H9 (cell line): ENCODE data around the gene RHOA. TPM values are rescaled to one million over a fixed set of nuclear protein-coding genes. Genes with fewer than 3 reads are reported as not detected.

Experiments
- DNase-seq: peaks from one replicate; pipeline ENCODE4 v3.0.0-alpha.2; 2017
- H2AFZ ChIP-seq: one replicate; pipeline ENCODE4 v1.6.1; 2013; ENCODE audit warnings: mild to moderate bottlenecking, low read length, control low read depth, moderate library complexity
- H2AK5ac ChIP-seq: 2 replicates; pipeline ENCODE4 v1.6.1; 2013; ENCODE audit warnings: low read length, control low read depth, mixed read lengths; ENCODE audit not compliant: insufficient read length
- H2BK120ac ChIP-seq: one replicate; pipeline ENCODE4 v1.6.1; 2013; ENCODE audit warnings: low read depth, mild to moderate bottlenecking, low read length, control low read depth, inconsistent platforms; ENCODE audit not compliant: poor library complexity, severe bottlenecking
- H2BK12ac ChIP-seq: 2 replicates; pipeline ENCODE4 v1.6.1; 2013; ENCODE audit warnings: low read length, control low read depth, mixed read lengths, low read depth; ENCODE audit not compliant: insufficient read length
- H2BK15ac ChIP-seq: 2 replicates; pipeline ENCODE4 v1.6.1; 2013; ENCODE audit warnings: low read depth, low read length, control low read depth
- H2BK20ac ChIP-seq: one replicate; pipeline ENCODE4 v1.6.1; 2013; ENCODE audit warnings: low read depth, mild to moderate bottlenecking, low read length, control low read depth, inconsistent platforms; ENCODE audit not compliant: poor library complexity, severe bottlenecking
- H2BK5ac ChIP-seq: 2 replicates; pipeline ENCODE4 v1.6.1; 2013; ENCODE audit warnings: low read length, control low read depth, mixed read lengths; ENCODE audit not compliant: insufficient read length
- H3K14ac ChIP-seq: 2 replicates; pipeline ENCODE4 v1.6.1; 2013; ENCODE audit warnings: low read length, control low read depth; ENCODE audit not compliant: insufficient read depth
- H3K18ac ChIP-seq: 2 replicates; pipeline ENCODE4 v1.6.1; 2013; ENCODE audit warnings: low read depth, mild to moderate bottlenecking, mixed read lengths, low read length, control low read depth; ENCODE audit not compliant: insufficient read length
- H3K23ac ChIP-seq: 2 replicates; pipeline ENCODE4 v1.6.1; 2013; ENCODE audit warnings: low read length, control low read depth, mixed read lengths, low read depth; ENCODE audit not compliant: insufficient read length
- H3K23me2 ChIP-seq: 2 replicates; pipeline ENCODE4 v1.6.1; 2013; ENCODE audit warnings: low read depth, mild to moderate bottlenecking, mixed read lengths, low read length, control low read depth; ENCODE audit not compliant: insufficient read length, poor library complexity, severe bottlenecking
- H3K27ac ChIP-seq: 2 replicates; pipeline ENCODE4 v1.5.1; 2013; ENCODE audit warnings: low read length, control low read depth, mixed read lengths, low read depth; ENCODE audit not compliant: insufficient read length
- H3K27me3 ChIP-seq: 2 replicates; pipeline ENCODE4 v1.6.1; 2013; ENCODE audit warnings: low read length, control low read depth, inconsistent platforms; ENCODE audit not compliant: insufficient read depth
- H3K4ac ChIP-seq: 2 replicates; pipeline ENCODE4 v1.6.1; 2013; ENCODE audit warnings: low read depth, mild to moderate bottlenecking, control low read depth, inconsistent platforms, low read length, moderate library complexity
- H3K4me1 ChIP-seq: 2 replicates; pipeline ENCODE4 v1.6.1; 2013; ENCODE audit warnings: low read length, control low read depth, inconsistent platforms; ENCODE audit not compliant: insufficient read depth
- H3K4me2 ChIP-seq: 2 replicates; pipeline ENCODE4 v1.6.1; 2013; ENCODE audit warnings: low read length, control low read depth, mixed read lengths; ENCODE audit not compliant: insufficient read length, insufficient read depth
- H3K56ac ChIP-seq: 2 replicates; pipeline ENCODE4 v1.6.1; 2013; ENCODE audit warnings: low read depth, mild to moderate bottlenecking, mixed read lengths, low read length, control low read depth; ENCODE audit not compliant: insufficient read length
- H3K79me1 ChIP-seq: 2 replicates; pipeline ENCODE4 v1.6.1; 2013; ENCODE audit warnings: low read depth, mild to moderate bottlenecking, moderate library complexity, low read length, control low read depth, inconsistent platforms; ENCODE audit not compliant: insufficient read depth, poor library complexity, severe bottlenecking
- H3K79me2 ChIP-seq: 2 replicates; pipeline ENCODE4 v1.6.1; 2013; ENCODE audit warnings: low read length, control low read depth, inconsistent platforms; ENCODE audit not compliant: insufficient read depth
- H3K9ac ChIP-seq: 2 replicates; pipeline ENCODE4 v1.6.1; 2013; ENCODE audit warnings: low read length, control low read depth, mixed read lengths; ENCODE audit not compliant: insufficient read length; ENCODE audit errors: extremely low read depth
- H3K9me3 ChIP-seq: one replicate; pipeline ENCODE4 v1.6.1; 2013; ENCODE audit warnings: low read depth, low read length, inconsistent platforms; ENCODE audit not compliant: control insufficient read depth
- H3T11ph ChIP-seq: one replicate; pipeline ENCODE4 v1.6.1; 2013; ENCODE audit warnings: mild to moderate bottlenecking, low read length, control low read depth, inconsistent platforms
- H4K20me1 ChIP-seq: one replicate; pipeline ENCODE4 v1.6.1; 2013; ENCODE audit not compliant: control insufficient read depth, insufficient read length, insufficient read depth
- H4K5ac ChIP-seq: 2 replicates; pipeline ENCODE4 v1.6.1; 2013; ENCODE audit warnings: low read depth, mild to moderate bottlenecking, mixed read lengths, low read length, control low read depth; ENCODE audit not compliant: insufficient read length
- H4K8ac ChIP-seq: replicated peaks from 2 replicates; pipeline ENCODE4 v1.6.1; 2013; ENCODE audit warnings: low read length, control low read depth, mixed read lengths, low read depth; ENCODE audit not compliant: insufficient read length
- H4K91ac ChIP-seq: 2 replicates; pipeline ENCODE4 v1.6.1; 2013; ENCODE audit warnings: low read depth, mild to moderate bottlenecking, moderate library complexity, mixed read lengths, low read length, control low read depth; ENCODE audit not compliant: insufficient read length
- H3K27ac Mint-ChIP-seq, 3 experiments: 2 replicates in 2 of 3; 3 replicates in 1 of 3; pipeline ENCODE4 v1.8.0; 2020 to 2021; ENCODE audit warnings: mixed read lengths in 3 of 3, mild to moderate bottlenecking in 1 of 3, moderate library complexity in 1 of 3
- H3K27me3 Mint-ChIP-seq: 2 replicates; pipeline ENCODE4 v1.8.0; 2021; ENCODE audit warnings: low read depth, mild to moderate bottlenecking, moderate library complexity, mixed read lengths
- H3K36me3 Mint-ChIP-seq, 3 experiments: 2 replicates in 2 of 3; 3 replicates in 1 of 3; pipeline ENCODE4 v1.8.0; 2020 to 2021; ENCODE audit warnings: low read depth in 3 of 3, mixed read lengths in 3 of 3; ENCODE audit not compliant: insufficient read depth in 1 of 3
- H3K4me1 Mint-ChIP-seq, 2 experiments: 2 replicates each; pipeline ENCODE4 v1.8.0; 2020; ENCODE audit warnings: mixed read lengths in 2 of 2
- H3K4me3 Mint-ChIP-seq, 2 experiments: 2 replicates in 1 of 2; 3 replicates in 1 of 2; pipeline ENCODE4 v1.8.0; 2020 to 2021; ENCODE audit warnings: mild to moderate bottlenecking in 2 of 2, mixed read lengths in 2 of 2, moderate library complexity in 1 of 2
- H3K9me3 Mint-ChIP-seq, 2 experiments: 2 replicates in 1 of 2; 3 replicates in 1 of 2; pipeline ENCODE4 v1.8.0; 2020; ENCODE audit warnings: mild to moderate bottlenecking in 2 of 2, mixed read lengths in 2 of 2, moderate library complexity in 1 of 2
- WGBS: extraction: QIAGEN DNeasy Blood & Tissue Kit; methylation state at CpG from one replicate; pipeline ENCODE4 v1.1.7; 2013; ENCODE audit warnings: missing lambda C conversion rate, low lambda C conversion rate, mixed read lengths; ENCODE audit not compliant: insufficient read length; ENCODE audit errors: extremely low coverage; 5-methylcytosine and 5-hydroxymethylcytosine counted together
- total RNA-seq: library from RNA; stranded (reverse); gene quantifications from 2 replicates; pipeline ENCODE4 v1.2.1, GENCODE V29; 2021
- TF ChIP-seq, protein P1 (sequence below): fragments of 200-600 bp; sonication (generic); conservative IDR thresholded peaks from 3 replicates; pipeline ENCODE4 v1.8.0; 2021; ENCODE audit warnings: antibody characterized with exemption, mild to moderate bottlenecking

The RHOA gene
- total RNA-seq, 1 experiment from 2014 or later: 403 TPM

DNA sequence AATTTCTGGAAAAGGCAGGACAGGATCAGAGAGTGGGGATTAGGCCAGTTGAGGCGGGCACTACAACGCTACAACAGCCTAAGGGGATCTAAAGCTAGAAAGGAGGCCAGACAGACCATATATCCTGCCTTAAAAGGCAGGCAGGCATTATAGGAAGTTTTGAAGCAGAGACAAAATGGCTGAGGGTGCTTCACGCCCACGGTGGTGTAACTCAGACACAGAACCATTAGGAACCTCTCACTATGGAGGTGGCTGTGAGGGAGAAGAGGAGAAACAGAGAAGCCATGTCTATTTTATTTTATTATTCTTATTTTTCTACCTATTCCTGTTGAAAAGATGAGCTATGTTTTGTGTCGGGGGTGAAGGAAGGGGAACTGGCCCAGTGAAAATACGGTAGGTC, 69.8 kb downstream of the RHOA start:
- Mint-ChIP-seq H3K9me3 (no peaks in the 10 kb centered on the region; a peak in 1 of 5 replicates), H3K27me3 (no peaks in the 10 kb centered on the region), H3K4me3 (no peak overlapping the region; a peak in 1 of 5 replicates), H3K4me1 (peaks cover 13 to 16% of the 10 kb centered on the region in 2 experiments), H3K27ac (no peak overlapping the region; a peak in 1 of 7 replicates), H3K36me3 (peaks cover 1 to 5% (median 3%) of the 10 kb centered on the region in 3 experiments; a peak in 2 of 7 replicates)
- Histone ChIP-seq H3K56ac (no peak overlapping the region), H3K79me1 (no peaks in the 10 kb centered on the region), H3K4me2 (no peak overlapping the region), H3T11ph (no peak overlapping the region), H2BK20ac (no peak overlapping the region), H4K91ac (no peak overlapping the region), H3K9me3 (no peaks in the 10 kb centered on the region), H3K9ac (no peak overlapping the region), H3K23ac (no peak overlapping the region), H2AFZ (no peak overlapping the region), H2BK5ac (no peak overlapping the region), H2BK120ac (no peak overlapping the region), H3K18ac (no peak overlapping the region), H2BK12ac (no peak overlapping the region), H3K14ac (no peak overlapping the region), H3K23me2 (peaks cover 4% of the 10 kb centered on the region), H2AK5ac (no peak overlapping the region), H3K27ac (no peak overlapping the region), H4K5ac (no peak overlapping the region), H3K79me2 (no peaks in the 10 kb centered on the region), H3K27me3 (no peaks in the 10 kb centered on the region), H3K4me1 (no peaks in the 10 kb centered on the region), H4K8ac (no peak overlapping the region), H2BK15ac (no peak overlapping the region), H3K4ac (no peak overlapping the region), H4K20me1 (no peaks in the 10 kb centered on the region)
- TF ChIP-seq, protein P1, sequence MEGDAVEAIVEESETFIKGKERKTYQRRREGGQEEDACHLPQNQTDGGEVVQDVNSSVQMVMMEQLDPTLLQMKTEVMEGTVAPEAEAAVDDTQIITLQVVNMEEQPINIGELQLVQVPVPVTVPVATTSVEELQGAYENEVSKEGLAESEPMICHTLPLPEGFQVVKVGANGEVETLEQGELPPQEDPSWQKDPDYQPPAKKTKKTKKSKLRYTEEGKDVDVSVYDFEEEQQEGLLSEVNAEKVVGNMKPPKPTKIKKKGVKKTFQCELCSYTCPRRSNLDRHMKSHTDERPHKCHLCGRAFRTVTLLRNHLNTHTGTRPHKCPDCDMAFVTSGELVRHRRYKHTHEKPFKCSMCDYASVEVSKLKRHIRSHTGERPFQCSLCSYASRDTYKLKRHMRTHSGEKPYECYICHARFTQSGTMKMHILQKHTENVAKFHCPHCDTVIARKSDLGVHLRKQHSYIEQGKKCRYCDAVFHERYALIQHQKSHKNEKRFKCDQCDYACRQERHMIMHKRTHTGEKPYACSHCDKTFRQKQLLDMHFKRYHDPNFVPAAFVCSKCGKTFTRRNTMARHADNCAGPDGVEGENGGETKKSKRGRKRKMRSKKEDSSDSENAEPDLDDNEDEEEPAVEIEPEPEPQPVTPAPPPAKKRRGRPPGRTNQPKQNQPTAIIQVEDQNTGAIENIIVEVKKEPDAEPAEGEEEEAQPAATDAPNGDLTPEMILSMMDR: no peak
- no peak for DNase-seq
- WGBS: no CpG with 5 or more reads among the region's 6 CpGs
